ENCODE results near the gene CD302. TPM values are rescaled to one million over a fixed set of nuclear protein-coding genes. Genes with fewer than 3 reads are reported as not detected.

CD302 gene
- total RNA-seq, 4 donors from 2014 or later: 12.7 to 35.9 (median 19.1) TPM

GRCh38 chr2:159722580-159722979 lies 75.4 kb downstream of the CD302 start:
- Histone ChIP-seq H3K27me3 (no peaks in the 10 kb centered on the region), H3K4me3 (no peak overlapping the region), H3K36me3 (peaks cover 0 to 17% (median 0%) of the 10 kb centered on the region in 4 donors), H3K9me3 (no peaks in the 10 kb centered on the region), H3K4me1 (peaks cover 4 to 42% (median 6%) of the 10 kb centered on the region in 4 donors), H3K27ac (no peak overlapping the region)
- intact Hi-C loops (cut with DNase I; ENCODE audit: low total_unique reads): no loop called here
- in situ Hi-C loops (cut with MboI; ENCODE audit: low pct_ligation_motif_present in 1 of 4, low pct_unique_long_range_greater_than_20kb in 1 of 4, low sequenced_read_pairs in 3 of 4): no loop called here
- no peak for TF ChIP-seq POLR2AphosphoS5 (IDR thresholded peaks at IDR 0.05)
- no peak for TF ChIP-seq POLR2A (IDR thresholded peaks at IDR 0.05)
- no peak for TF ChIP-seq CTCF (IDR thresholded peaks at IDR 0.05)
- no peak for TF ChIP-seq EP300 (IDR thresholded peaks at IDR 0.05; ENCODE audit: low read depth)
- DNase-seq: no peak
- WGBS, 2 donors (ENCODE audit: low coverage in 1 of 2): 88 to 94% methylated on average over 2 of the region's 2 CpGs

GRCh38 chr2:159720676-159721075 lies 77.3 kb downstream of the CD302 start:
- TF ChIP-seq POLR2A (IDR thresholded peaks at IDR 0.05) (no peak), CTCF (IDR thresholded peaks at IDR 0.05) (no peak), EP300 (IDR thresholded peaks at IDR 0.05; ENCODE audit: low read depth) (no peak), POLR2AphosphoS5 (IDR thresholded peaks at IDR 0.05) (no peak)
- no peak overlapping the region for H3K4me3 ChIP-seq
- H3K27ac ChIP-seq: no peak overlapping the region
- no peaks in the 10 kb centered on the region for H3K9me3 ChIP-seq
- DNase-seq: no peak
- peaks cover 0 to 26% (median 0%) of the 10 kb centered on the region in 4 donors for H3K36me3 ChIP-seq
- peaks cover 4 to 53% (median 10%) of the 10 kb centered on the region in 4 donors for H3K4me1 ChIP-seq
- intact Hi-C loops (cut with DNase I; ENCODE audit: low total_unique reads): no loop called here
- no peaks in the 10 kb centered on the region for H3K27me3 ChIP-seq
- 91 to 94% methylated on average over 10 of the region's 10 CpGs for WGBS, 2 donors (ENCODE audit: low coverage in 1 of 2)
- in situ Hi-C loops (cut with MboI; ENCODE audit: low pct_ligation_motif_present in 1 of 4, low pct_unique_long_range_greater_than_20kb in 1 of 4, low sequenced_read_pairs in 3 of 4): no loop called here

Other genes with a start within 250 kb of the CD302 start
- 100 to 1,000 TPM in 1 of 4 donors, 10 to 100 TPM in 3; 42.3 to 104 (median 81.3) TPM for gene BAZ2B, start 181.7 kb downstream of the CD302 start, total RNA-seq
- 10 to 100 TPM; 25.8 to 96.9 (median 71.0) TPM for gene MARCHF7, start 85.7 kb downstream of the CD302 start, total RNA-seq
- gene LY75, start 106.5 kb upstream of the CD302 start, total RNA-seq: 10 to 100 TPM; 15.3 to 44.2 (median 37.2) TPM

All from transverse colon (tissue), 4 donors.